GM18520 (cell line): ENCODE data around the gene FNBP1L.
"Not testable (repeated sequence)": the region's sequence is repeated elsewhere in the genome, so short reads cannot be mapped to it uniquely, and the experiment has no call there.

Source experiments
- ATAC-seq: cut with Tn5 transposase; IDR thresholded peaks from one replicate; pipeline ENCODE4 v1.9.1; 2021; ENCODE audit not compliant: unreplicated experiment

The FNBP1L gene

DNA sequence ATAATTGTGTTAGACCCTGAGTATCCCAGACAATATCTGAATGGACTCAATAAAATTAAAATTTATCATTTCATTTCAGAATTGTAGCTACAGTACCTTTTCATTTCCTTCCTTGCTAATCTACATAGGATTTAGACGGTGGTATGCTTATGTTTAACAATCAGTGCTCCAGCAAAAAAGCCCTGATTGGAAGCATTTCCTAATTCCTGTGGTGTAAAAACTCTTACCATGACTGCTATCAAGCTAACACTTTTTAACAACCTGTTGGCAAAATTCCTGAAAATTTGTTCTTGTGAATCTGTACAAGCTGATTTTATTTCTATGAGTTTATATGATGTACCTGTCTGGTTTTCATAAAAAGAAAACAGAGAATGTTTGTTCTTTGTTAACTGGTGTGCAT is 5.2 kb upstream of the FNBP1L start:
- ATAC-seq: no peak

DNA sequence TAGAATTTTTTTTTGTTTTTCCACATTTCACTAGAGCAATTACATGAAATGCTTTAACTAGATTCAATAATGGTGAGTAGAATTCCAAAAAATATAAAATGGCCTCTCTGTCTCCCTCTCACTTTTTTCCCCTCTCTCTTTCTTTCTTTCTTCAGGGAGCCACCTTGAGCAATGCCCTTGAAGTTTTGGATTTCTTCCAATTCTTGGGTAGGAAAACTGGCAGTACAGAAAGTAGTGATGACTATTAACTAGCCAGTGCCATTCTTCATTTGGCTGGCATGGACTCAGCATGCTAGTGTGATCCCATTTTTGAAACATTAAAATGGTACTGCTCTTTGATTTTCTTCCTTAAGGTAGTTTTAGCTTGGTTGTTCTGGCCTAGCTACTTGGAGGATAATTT is 4.5 kb upstream of the FNBP1L start:
- ATAC-seq: no peak

DNA sequence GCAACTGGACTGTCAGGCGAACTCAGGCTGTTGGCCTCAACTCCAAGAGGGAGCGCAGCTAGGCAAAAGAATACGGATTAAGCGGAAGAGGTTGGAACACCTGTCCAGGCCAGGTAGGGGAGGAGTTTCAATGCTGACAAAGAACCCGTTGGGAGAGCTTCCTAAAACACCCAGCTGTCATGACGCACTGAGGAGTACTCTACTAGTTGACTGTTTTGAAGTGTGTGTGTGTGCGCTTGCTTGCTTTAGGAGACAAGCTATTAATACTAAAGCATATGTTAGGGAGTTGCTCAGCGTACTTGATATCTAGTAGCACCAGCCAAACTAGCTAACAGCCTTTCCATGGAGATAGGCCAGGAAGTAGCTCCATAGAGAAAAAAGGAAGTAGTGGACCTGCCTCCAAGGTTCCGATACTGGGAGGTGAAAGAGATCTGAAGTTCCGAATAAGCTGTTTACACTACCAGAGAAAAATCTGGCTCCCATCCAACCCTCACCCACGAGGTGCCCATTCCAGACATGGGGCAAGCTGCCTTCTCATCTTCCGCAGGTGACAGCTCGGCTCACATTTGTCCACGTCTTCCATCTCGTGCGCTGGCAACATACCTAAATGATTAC is 974 bp upstream of the FNBP1L start:
- no peak for ATAC-seq

DNA sequence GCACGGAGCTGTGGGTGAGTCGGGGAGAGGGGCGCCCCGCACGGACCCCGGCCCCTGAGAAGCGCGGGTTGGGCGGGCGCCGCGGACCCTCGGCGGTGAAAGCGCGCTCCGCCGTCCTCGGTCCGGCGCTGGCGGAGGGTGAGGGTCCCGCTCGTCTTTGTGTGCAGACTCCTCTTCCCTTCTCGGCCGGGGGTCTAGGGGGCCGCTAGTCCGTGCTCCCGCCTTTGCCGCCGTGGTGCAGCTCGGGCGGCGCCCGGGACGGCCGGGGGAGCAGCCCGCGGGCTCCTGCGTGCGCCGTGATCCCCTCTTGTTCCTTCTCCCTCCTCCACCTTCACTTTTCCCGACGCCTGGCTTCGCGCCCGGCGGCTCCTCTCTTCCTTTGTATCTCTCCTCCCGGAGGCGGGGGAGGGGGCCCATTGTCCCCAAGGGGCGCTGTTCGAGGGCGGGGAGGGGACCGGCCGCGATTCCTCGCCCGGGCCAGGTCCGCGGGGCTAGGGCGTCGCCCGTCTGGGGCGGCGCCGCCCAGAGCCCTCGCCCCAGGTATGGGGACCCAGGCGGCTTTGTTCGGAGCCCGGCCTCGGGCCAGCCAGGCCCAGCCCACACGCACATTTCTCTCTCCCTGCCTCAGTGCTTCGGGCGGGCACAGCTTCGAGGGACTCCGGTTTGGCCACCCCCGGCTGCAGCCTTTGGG is 519 bp downstream of the FNBP1L start:
- ATAC-seq: no peak

DNA sequence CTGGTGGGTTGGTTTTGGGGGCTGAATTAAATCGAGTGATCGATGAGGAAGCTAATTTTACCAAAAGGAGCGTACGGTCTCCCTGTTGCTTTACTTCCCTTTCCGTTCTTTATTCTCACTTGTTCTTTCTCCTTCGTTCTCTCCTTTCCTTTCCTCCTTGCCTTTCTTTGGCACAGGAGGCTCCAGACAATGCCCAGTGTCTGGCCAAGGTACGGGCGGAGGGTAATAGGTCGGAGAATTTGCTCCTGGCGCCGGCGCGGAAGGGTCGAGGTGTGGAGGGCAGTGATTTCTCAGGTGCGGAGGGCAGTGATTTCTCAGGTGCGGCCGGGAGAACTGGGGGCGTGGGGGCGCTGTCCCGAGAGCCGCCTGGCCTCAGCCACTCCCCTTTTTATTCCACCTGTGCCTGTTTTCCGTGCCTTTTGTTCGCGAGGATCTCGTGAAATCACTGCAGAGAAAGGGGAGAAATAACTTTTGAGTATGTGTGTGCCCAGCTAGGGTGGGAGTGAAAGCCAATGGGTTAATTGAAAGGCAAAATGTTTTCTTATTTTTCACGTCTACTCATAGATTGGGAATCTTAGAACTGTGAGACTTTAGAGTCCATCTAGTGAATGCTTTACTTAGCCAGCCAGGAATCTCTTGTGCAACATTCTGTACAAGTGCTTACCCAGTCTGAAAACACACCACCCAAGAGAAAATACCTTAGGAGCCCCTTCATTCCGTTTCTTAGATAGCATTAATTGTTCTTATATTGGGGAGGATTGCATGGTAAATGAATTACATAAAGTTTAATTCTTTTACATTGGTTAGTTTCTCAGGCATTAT is 1.3 kb downstream of the FNBP1L start:
- ATAC-seq: no peak

DNA sequence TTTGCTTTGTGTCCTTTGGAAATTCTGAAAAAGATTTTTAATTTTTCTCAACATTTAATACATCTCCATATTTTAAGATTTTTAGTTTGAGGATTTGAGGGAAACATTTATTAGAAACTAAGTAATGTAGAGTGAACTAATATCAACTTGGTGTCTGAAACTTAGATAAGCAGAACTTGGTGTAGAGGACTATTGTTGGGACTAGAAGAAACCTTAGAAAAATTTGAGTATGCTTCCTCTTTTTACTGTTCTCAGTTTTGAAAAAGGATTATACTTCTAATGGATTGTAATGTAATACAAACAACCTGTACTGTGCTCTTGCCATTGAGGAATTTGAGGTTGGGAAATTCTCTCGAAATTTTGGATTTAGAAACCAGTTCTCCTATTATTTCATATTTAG is 2.4 kb downstream of the FNBP1L start:
- ATAC-seq: no peak

DNA sequence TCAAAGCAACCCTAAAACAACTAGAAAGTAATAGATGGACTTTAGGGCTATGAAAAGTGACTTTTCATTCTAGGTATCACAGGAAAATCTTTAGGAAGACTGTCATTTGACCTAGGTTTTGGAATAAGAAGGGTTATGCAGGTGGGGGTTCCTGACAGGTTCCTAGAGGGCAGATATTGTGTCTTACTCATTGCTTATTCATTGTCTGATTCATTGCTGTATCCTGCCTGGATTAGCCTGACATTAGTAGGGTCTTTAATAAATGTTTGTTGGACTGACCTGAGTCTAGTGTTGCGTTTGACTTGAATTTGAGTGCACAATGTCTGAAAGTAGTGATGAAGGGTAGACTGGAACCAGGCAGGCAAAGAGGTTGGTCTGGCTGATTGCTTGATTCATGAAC is 6.0 kb downstream of the FNBP1L start:
- no peak for ATAC-seq

DNA sequence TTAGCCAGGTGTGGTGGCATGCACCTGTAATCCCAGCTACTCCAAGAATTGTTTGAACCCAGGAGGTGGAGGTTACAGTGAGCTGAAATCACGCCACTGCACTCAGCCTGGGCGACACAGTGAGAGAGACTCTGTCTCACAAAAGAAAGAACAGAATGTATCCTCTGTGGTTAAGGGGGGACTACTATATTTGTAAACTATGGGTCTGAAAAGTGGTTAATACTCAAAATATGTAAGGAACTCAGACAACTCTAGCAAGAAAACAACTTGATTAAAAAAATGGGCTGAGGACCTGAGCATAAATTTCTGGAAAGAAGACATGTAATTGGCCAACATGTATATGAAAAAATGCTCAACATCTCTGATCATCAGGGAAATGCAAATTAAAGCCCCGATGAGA is 11.2 kb downstream of the FNBP1L start:
- no peak for ATAC-seq

DNA sequence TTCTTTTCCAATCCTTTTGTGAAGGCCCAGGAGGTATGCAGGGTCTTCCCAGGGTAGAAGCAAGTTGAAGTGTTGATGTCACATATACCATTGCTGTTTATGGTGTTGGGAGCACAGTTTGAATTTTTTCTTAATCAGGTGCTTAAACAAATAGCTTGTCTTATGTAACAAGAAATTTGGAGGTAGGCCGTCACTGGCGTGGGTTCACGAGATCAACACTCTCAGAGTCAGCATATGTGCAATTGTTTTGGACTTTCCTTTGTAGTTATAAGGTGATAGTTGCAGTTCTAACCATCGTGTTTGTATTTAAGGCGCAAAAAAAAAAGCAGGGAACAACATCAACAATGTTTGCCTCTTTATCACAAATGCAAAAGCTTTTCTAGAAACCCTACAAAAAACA is 13.3 kb downstream of the FNBP1L start:
- ATAC-seq: no peak

DNA sequence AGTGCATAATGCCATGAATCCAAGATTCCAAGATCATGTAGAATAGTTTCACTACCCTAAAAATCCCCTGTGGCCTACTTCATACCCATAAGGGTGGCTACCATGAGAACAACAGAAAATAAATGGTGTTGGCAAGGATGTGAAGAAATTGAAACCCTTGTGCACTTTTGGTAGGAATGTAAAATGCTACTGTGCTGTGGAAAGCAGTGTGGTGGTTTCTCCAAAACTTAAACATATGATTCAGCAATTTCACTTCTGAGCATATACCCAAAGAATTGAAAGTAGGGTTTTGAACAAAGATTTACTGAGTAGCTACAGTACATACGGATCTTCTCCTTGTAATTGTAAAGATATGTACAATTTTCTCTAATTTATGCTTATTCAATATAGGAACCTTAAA is 16.0 kb downstream of the FNBP1L start:
- ATAC-seq: no peak

DNA sequence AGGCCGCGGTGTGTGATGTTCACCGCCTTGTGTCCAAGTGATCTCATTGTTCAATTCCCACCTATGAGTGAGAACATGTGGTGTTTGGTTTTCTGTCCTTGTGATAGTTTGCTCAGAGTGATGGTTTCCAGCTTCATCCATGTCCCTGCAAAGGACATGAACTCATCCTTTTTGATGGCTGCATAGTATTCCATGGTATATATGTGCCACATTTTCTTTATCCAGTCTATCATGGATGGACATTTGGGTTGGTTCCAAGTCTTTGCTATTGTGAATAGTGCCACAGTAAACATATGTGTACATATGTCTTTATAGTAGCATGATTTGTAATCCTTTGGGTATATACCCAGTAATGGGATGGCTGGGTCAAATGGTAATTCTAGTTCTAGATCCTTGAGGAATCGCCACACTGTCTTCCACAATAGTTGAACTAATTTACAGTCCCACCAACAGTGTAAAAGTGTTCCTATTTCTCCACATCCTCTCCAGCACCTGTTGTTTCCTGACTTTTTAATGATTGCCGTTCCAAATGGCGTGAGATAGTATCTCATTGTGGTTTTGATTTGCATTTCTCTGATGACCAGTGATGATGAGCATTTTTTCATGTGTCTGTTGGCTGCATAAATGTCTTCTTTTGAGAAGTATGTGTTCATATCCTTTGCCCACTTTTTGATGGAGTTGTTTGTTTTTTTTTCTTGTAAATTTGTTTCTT is 17.6 kb downstream of the FNBP1L start:
- not testable (repeated sequence) for ATAC-seq

DNA sequence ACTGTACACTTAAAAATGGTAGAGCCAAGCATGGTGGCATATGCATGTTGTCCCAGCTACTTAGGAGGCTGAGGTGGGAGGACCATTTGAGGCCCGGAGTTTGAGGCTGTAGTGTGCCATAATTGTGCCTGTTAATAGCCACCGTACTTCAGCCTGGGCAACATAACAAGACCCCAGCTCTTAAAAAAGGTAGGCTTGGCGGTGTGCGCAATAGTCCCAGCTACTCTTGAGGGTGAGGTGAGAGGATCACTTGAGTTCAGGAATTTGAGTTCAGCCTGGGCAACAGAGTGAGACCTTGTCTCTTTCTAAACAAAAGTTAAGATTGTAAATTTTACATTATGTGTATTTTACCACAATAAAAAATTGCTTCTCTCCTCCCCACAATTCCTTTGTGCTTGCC is 19.7 kb downstream of the FNBP1L start:
- ATAC-seq: no peak

DNA sequence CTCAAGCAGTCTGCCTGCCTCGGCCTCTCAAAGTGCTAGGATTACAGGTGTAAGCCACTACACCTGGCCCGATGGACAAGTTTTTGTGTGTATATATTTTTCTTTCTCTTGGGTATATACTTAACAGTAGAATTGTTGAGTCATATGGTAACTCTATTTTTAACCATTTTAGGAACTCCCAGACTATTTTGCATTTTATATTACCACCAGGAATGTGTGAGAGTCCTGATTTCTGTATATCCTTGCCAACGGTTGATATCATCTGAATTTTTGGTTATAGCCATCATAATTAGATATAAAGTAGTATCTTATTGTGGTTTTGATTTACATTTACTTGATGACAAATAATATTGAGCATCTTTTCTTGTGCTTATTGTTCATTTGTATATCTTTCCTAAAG is 20.7 kb downstream of the FNBP1L start:
- ATAC-seq: no peak

DNA sequence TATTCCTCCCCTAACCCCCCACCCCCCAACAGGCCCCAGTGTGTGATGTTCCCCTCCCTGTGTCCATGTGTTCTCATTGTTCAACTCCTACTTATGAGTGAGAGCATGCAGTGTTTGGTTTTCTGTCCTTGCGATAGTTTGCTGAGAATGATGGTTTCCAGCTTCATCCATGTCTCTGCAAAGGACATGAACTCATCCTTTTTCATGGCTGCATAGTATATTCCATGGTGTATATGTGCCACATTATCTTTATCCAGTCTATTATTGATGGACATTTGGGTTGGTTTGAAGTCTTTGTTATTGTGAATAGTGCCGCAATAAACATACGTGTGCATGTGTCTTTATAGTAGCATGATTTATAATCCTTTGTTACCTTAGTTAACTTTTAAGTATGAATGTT is 21.3 kb downstream of the FNBP1L start:
- not testable (repeated sequence) for ATAC-seq

DNA sequence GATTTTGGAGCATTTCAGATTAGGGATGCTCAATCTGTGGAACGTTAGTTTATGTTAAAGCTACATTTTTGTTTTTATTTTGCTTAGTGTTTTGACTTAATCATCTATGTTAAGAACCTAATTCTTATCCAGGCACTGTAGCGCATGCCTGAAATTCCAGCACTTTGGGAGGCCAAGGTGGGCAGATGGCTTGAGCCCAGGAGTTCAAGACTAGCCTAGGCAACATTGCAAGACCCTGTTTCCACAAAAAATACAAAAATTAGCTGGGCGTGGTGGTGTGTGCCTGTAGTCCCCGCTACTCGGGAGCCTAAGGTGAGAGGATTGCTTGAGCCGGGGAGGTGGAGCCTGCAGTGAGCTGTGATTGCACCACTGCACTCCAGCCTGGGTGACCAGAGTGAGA is 23.4 kb downstream of the FNBP1L start:
- no peak for ATAC-seq

DNA sequence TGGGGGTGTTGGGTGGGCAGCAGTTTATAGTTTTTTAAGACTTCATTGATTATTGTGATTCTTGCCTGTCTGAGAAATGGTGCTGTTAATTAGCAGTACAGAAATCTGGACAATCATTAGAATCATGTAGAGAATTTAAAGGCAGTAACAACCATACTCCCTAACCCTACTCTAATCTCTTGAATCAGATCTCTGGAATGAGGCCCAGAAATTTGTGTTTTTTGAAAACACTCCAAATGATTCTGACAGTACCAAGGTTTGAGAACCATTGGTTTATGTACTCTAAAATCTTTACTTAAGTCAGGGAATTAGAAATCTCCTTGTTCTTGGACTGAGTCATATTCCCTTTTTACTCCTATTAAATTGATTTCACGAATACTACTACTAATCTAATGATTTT is 24.0 kb downstream of the FNBP1L start:
- no peak for ATAC-seq

DNA sequence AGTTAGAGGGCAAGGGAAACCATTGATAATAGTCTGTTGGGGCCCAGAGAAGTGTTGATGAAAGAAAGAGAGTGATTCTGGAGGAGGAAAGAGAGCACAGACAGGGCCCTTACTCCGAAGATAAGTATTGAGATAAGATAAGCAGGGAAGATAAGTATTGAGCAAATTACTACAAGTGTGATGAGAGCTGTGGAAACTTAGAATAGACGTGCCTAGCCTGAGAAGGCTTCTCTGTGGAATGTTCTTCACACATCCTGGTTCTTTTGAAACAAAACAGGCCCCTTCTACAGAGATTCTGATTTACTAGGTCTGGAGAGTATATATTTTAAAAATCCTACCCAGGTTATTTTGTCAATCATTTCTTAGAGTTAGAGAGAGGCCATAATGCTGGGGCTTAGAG is 26.4 kb downstream of the FNBP1L start:
- no peak for ATAC-seq

DNA sequence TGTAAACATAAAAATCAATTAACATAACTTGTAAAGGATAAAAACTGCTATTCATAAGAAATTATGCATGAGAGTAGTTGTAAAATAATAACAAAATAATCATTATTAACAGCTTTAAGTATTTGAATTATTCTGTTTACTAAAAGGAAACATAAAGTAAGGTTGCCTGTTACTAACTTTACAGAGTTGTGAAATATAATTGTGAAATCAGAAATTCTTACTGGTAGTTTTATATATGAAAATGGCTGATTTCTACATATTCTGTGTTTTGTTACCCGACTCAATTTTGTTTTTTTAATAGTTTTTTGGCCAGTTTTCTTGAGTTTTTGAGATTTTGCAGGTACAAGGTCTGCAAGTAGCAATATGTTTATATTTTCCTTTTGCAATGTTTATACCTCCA is 27.8 kb downstream of the FNBP1L start:
- ATAC-seq: no peak

DNA sequence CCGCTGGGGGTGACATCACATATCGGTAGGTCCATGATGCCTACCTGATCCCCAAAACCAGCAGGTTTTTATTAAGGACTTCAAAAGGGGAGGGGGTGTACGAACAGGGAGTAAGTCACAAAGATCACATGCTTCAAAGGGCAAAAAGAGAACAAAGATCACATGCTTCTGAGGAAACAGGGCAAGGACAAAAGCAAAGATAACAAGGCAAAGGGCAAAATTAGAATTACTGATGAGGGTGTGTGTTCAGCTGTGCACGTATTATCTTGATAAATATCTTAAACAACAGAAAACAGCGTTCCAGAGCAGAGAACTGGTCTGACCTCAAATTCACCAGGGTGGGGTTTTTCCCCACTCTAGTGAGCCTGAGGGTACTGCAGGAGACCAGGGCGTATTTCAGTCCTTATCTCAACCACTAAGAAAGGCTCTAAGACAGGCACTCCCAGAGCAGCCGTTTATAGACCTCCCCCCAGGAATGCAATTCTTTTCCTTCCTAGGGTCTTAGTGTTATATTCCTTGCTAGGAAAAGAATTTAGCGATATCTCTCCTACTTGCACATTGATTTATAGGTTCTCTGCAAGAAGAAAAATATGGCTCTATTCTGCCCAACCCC is 31.3 kb downstream of the FNBP1L start:
- not testable (repeated sequence) for ATAC-seq

DNA sequence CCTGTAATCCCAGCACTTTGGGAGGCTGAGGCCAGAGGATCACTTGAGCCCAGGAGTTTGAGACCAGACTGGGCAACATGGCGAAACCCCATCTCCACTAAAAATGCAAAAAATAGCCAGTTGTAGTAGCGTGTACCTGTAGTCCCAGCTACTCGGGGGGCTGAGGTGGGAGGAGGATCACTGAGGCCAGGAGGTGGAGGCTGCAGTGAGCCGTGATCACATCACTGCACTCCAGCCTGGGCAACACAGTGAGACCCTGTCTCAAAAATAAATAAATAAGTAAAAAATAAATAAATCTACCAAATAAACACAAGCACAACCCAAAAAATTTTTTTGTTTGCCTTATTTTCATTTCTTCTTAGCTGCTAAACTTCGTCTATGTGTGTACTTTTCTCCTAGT is 34.0 kb downstream of the FNBP1L start:
- ATAC-seq: not testable (repeated sequence)

DNA sequence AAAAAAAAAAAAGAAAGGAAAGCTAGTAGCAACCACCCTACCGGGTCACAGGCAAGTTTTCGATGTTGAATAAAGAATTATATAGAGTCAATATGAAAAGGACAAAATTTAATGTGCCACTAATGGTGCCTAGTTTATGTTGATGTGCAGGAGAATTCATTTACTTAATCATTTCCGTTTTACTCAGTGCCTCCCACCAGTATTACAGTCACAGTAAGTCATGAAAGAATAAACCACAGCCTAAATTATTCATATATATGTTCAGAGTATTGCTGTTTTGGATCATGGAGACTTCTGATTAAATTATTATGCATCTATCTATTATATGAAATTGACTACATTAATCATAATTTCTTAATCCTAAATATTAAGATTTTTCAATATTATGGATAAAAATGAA is 35.3 kb downstream of the FNBP1L start:
- no peak for ATAC-seq
